Endothelial cell of umbilical vein (primary cell): ENCODE results near the gene CEP85L. TPM values are rescaled to one million over a fixed set of nuclear protein-coding genes. Genes with fewer than 3 reads are reported as not detected.

Experiments
- BruUV-seq: library from RNA; stranded (reverse); fragments of 400-500 nt; replicated peaks from 2 replicates; lab custom pipeline; 2021; lab: Mats Ljungman, UMichigan
- CTCF ChIA-PET: fragments of 300-600, 350-600 bp; sonication (Branson Sonifier 250); formaldehyde crosslinking; loops from one replicate; lab custom pipeline; 2021; ENCODE audit warnings: antibody characterized with exemption, inconsistent platforms; lab: Charles Lee
- POLR2A ChIA-PET: fragments of 300-600, 350-600 bp; sonication (Branson Sonifier 250); formaldehyde crosslinking; loops from one replicate; lab custom pipeline; 2021; ENCODE audit warnings: antibody characterized with exemption, inconsistent platforms; lab: Charles Lee
- DNase-seq: peaks from one replicate; pipeline ENCODE4 v3.0.0-alpha.2; 2011; ENCODE audit warnings: low read depth, low spot score
- FAIRE-seq: peaks from 2 replicates; lab custom pipeline; 2011; peaks lifted over from hg19 to GRCh38; lab: Jason Lieb, UNC
- H2AFZ ChIP-seq: 2 replicates; pipeline ENCODE4 v1.6.0; 2012; ENCODE audit warnings: low read depth, low read length, control low read depth, inconsistent platforms
- H3K27ac ChIP-seq: 2 replicates; pipeline ENCODE4 v1.5.1; 2011; ENCODE audit warnings: low read depth, mild to moderate bottlenecking, control low read depth, low read length, moderate library complexity; ENCODE audit not compliant: insufficient read depth
- H3K27me3 ChIP-seq, 2 experiments: 2 replicates each; pipeline versions ENCODE4 v1.6.0 to v1.6.1; 2011; ENCODE audit warnings: low read length in 2 of 2, mixed read lengths in 1 of 2; ENCODE audit not compliant: control insufficient read depth in 2 of 2, insufficient read depth in 2 of 2
- H3K36me3 ChIP-seq, 2 experiments: 2 replicates in 1 of 2; 3 replicates in 1 of 2; pipeline ENCODE4 v1.5.1; 2011; ENCODE audit warnings: low read length in 2 of 2, mild to moderate bottlenecking in 1 of 2, moderate library complexity in 1 of 2; ENCODE audit not compliant: control insufficient read depth in 2 of 2, insufficient read depth in 2 of 2; ENCODE audit errors: extremely low read depth in 1 of 2
- H3K4me1 ChIP-seq: 3 replicates; pipeline ENCODE4 v1.5.1; 2011; ENCODE audit warnings: mild to moderate bottlenecking, low read length; ENCODE audit not compliant: control insufficient read depth, insufficient read depth; ENCODE audit errors: extremely low read depth
- H3K4me2 ChIP-seq: 2 replicates; pipeline ENCODE4 v1.6.1; 2011; ENCODE audit warnings: low read length, control low read depth, mixed read lengths; ENCODE audit not compliant: insufficient read depth
- H3K4me3 ChIP-seq, 3 experiments: fragments of 200-600 bp in 1 of 3; sonication (generic), shearing (Covaris generic) in 1 of 3; replicated peaks in 1 of 3; 2 replicates each; pipeline ENCODE4 v1.5.1; 2011 to 2016; ENCODE audit warnings: control low read depth in 3 of 3, low read length in 3 of 3, mild to moderate bottlenecking in 2 of 3, inconsistent platforms in 1 of 3, low read depth in 1 of 3, moderate library complexity in 1 of 3; ENCODE audit not compliant: insufficient read depth in 1 of 3
- H3K79me2 ChIP-seq: 2 replicates; pipeline ENCODE4 v1.6.0; 2012; ENCODE audit warnings: low read length, inconsistent platforms; ENCODE audit not compliant: control insufficient read depth, insufficient read depth
- H3K9ac ChIP-seq: replicated peaks from 2 replicates; pipeline ENCODE3; 2011; ENCODE audit warnings: low read length, control low read depth; ENCODE audit not compliant: insufficient read depth; ENCODE audit errors: extremely low read depth
- H3K9me1 ChIP-seq: replicated peaks from 3 replicates; pipeline ENCODE4 v1.6.0; 2011; ENCODE audit warnings: mild to moderate bottlenecking, low read length; ENCODE audit not compliant: control insufficient read depth, insufficient read depth; ENCODE audit errors: extremely low read depth
- H3K9me3 ChIP-seq: replicated peaks from 2 replicates; pipeline ENCODE4 v1.5.1; 2012; ENCODE audit warnings: low read length, inconsistent platforms; ENCODE audit not compliant: control insufficient read depth, insufficient read depth
- H4K20me1 ChIP-seq: replicated peaks from 2 replicates; pipeline ENCODE3; 2011; ENCODE audit warnings: mild to moderate bottlenecking, low read length; ENCODE audit not compliant: control insufficient read depth, insufficient read depth; ENCODE audit errors: extremely low read depth
- CTCF ChIP-seq, 2 donors: IDR thresholded peaks; 1 replicate in 1 of 2; 2 replicates in 1 of 2; pipeline ENCODE4 v1.5.1; 2011; ENCODE audit warnings: low read length in 2 of 2, mild to moderate bottlenecking in 2 of 2, moderate library complexity in 2 of 2, control low read depth in 1 of 2, inconsistent platforms in 1 of 2, low read depth in 1 of 2; ENCODE audit not compliant: insufficient read depth in 1 of 2; ENCODE audit errors: extremely low read depth in 1 of 2
- EZH2 ChIP-seq: IDR thresholded peaks from 2 replicates; pipeline ENCODE4 v1.6.1; 2012; ENCODE audit warnings: borderline replicate concordance, low read depth, mild to moderate bottlenecking, moderate library complexity, low read length, inconsistent platforms; ENCODE audit not compliant: severe bottlenecking
- FOS ChIP-seq: IDR thresholded peaks from 2 replicates; pipeline ENCODE4 v1.6.1; 2011; ENCODE audit warnings: mild to moderate bottlenecking, low read length, moderate library complexity, borderline replicate concordance; ENCODE audit not compliant: insufficient read depth
- GATA2 ChIP-seq: IDR thresholded peaks from 2 replicates; pipeline ENCODE4 v1.7.0; 2011; ENCODE audit warnings: low read depth, mild to moderate bottlenecking, moderate library complexity, mixed read lengths, low read length; ENCODE audit not compliant: insufficient read length, insufficient read depth
- JUN ChIP-seq: IDR thresholded peaks from 2 replicates; pipeline ENCODE4 v1.6.1; 2011; ENCODE audit warnings: borderline replicate concordance, low read depth; ENCODE audit not compliant: insufficient read length, insufficient read depth
- MAX ChIP-seq: IDR thresholded peaks from 2 replicates; pipeline ENCODE4 v1.6.1; 2011; ENCODE audit not compliant: insufficient read depth, insufficient read length
- MYC ChIP-seq: IDR thresholded peaks from one replicate; pipeline ENCODE4 v1.6.1; 2011; ENCODE audit warnings: mild to moderate bottlenecking, low read depth, low read length
- POLR2A ChIP-seq: IDR thresholded peaks from 2 replicates; pipeline ENCODE4 v1.6.1; 2012; ENCODE audit warnings: low read depth, mild to moderate bottlenecking, control low read depth, low read length
- POLR2AphosphoS5 ChIP-seq: IDR thresholded peaks from 2 replicates; pipeline ENCODE4 v1.6.1; 2012; ENCODE audit warnings: low read depth, mild to moderate bottlenecking, control low read depth, low read length, moderate library complexity; ENCODE audit not compliant: insufficient read depth
- dilution Hi-C: fragments of 300-500 bp; cut with MboI; formaldehyde crosslinking; loops from one replicate; pipeline ENCODE4 v1.15.0; 2019; ENCODE audit warnings: low sequenced_read_pairs; ENCODE audit not compliant: extremely low pct_ligation_motif_present
- intact Hi-C: fragments of 100-400 bp; cut with micrococcal nuclease; formaldehyde crosslinking; loops from one replicate; pipeline ENCODE4 v1.10.0; 2022
- polyA plus RNA-seq, 4 experiments: library from polyadenylated mRNA; depleted of rRNA in 3 of 4; stranded (reverse) in 3 of 4; unstranded in 1 of 4; fragments of >200 nt; gene quantifications; 2 replicates each; pipeline versions ENCODE4 v1.2.1 to v1.2.3, GENCODE V29; 2011 to 2012; ENCODE audit warnings: missing spikeins in 1 of 4
- total RNA-seq: library from RNA; stranded (reverse); gene quantifications from 2 replicates; pipeline ENCODE4 v1.2.3, GENCODE V29; 2021

Gene CEP85L
- total and polyA plus RNA-seq, 2 donors (not counting 3 experiments of a cell fraction or from before 2014, with no cell fraction given) = 1.8 to 9.2 TPM

GRCh38 chr6:118525913-118526780, 125.2 kb downstream of the CEP85L start:
- Histone ChIP-seq H3K4me3 (no peak overlapping the region), H3K79me2 (peaks cover 13% of the 10 kb centered on the region), H2AFZ (no peak overlapping the region), H4K20me1 (no peaks in the 10 kb centered on the region), H3K9me1 (no peaks in the 10 kb centered on the region), H3K27me3 (no peaks in the 10 kb centered on the region), H3K4me1 (no peaks in the 10 kb centered on the region), H3K9ac (no peak overlapping the region), H3K4me2 (no peak overlapping the region), H3K27ac (no peak overlapping the region), H3K9me3 (no peaks in the 10 kb centered on the region), H3K36me3 (peaks cover 0 to 2% of the 10 kb centered on the region in 2 experiments)
- TF ChIP-seq POLR2A = no peak
- no peak for TF ChIP-seq MYC
- no peak for TF ChIP-seq MAX
- TF ChIP-seq GATA2 = no peak
- no peak for TF ChIP-seq POLR2AphosphoS5
- TF ChIP-seq CTCF (IDR thresholded peaks at IDR 0.05; ENCODE audit: extremely low read depth in 1 of 2, insufficient read depth in 1 of 2, low read depth in 1 of 2, low read length in 2 of 2) = no peak
- TF ChIP-seq JUN = no peak
- TF ChIP-seq FOS = no peak
- TF ChIP-seq EZH2 = no peak
- BruUV-seq = no TSS peak
- FAIRE-seq (no peak), DNase-seq (no peak)
- intact Hi-C loops = no loop called here
- POLR2A ChIA-PET = no interaction called here
- CTCF ChIA-PET = no interaction called here
- dilution Hi-C loops = no loop called here
